IPS DF 4.7 (cell line): ENCODE results near the gene GRIN2A.

Source experiments
- DNase-seq: peaks from one replicate; pipeline ENCODE4 v3.0.0-alpha.2; 2013; ENCODE audit warnings: low spot score; ENCODE audit errors: extremely low read depth

Gene GRIN2A

DNA sequence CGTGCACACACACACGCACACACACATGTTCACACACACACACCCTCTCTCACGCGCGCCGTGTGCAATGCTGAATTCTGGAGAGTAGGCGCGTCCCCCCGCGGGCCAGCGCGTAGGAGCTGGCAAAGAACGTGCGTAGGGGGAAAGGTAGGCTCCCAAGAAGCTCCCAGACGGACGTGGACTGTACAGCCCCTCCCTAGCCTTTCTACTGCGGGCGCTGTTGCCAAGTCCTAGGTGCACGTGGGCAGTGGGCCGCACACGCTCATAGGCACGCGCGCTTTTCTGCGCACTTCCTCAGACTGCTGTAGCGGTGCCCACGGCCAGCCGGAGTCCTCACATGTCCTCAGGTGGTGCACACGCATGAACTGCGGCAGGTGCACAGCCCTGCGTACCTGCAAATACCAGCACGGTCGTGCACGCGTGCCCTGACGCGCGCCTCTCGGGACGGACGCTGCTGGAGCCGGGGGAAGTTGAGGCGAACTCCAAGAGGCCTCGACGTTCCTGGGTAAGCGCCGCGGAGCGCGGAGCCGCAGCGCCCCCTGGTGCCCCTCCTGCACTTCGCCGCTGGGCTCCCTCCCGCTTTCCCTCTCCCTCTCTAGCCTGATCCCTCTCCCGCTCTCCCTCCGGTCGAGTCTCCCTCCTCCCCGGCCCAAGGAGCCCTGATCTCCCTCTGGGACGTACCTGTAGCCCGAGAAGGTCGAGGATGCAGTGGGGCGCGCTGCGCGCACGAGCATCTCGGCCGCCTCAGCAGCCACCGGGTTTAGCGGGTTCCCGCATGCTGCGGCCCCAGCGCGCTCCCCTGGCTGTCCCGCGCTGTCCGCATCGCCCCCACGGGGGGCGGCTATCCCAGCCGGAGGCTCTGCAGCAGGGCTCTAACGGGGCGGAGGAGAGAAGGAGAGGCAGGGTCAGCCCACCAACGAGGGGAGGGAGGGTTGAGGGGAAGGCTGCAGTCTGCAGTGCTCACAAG is 749 bp downstream of the GRIN2A start:
- no peak for DNase-seq

DNA sequence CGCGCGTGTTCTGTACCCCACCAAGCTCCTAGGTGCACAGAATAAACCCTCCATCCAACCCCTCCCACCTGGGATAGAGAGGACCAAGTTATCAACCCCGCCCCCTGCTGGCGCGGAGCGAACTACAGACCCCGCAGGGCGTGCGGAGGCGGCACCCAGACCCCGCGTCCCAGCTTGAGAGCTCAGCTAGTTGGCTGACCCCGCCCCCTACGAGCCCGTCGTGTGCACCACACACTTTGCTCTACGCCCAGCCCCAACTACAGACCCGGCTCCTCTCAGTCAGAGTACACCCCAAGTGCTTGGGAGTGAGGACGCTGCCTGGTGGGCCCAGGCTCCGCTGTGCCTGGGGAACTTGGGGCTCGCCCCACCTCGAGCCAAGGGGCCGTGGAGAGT is 1.5 kb downstream of the GRIN2A start:
- no peak for DNase-seq

DNA sequence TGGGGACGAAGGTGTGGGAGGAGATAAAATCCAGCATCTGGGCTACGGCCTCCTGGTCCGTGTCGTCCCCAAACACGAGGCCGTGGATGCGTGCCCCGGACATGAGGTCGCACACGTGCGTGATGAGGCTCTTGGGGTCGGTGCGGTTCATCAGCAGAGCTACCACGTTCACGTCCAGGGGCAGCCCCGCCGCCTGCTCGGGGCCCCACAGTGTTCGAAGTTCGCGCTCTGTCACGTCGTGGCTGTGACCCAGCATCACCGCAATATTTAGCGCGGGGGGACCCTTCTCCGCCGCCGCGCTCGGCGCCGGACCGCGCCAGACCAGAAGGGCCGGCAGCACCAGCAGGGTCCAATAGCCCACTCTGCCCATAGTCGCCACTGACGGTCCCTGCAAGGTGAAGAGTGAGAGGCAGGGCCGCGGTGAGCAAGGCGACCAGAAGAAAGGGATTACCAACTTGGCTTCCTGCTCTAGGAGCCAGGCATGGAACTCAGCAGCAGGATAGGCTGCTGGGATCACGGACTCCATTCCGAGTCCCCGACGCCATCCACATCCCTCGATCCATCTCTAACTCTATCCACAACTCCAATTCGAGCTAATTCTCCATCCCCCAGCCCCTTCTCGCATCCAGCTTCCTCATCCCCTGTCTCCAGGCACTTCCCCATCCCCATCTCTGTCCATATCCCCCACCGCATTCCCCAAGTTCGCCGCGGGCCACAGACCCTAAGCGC is 2.0 kb downstream of the GRIN2A start:
- no peak for DNase-seq

DNA sequence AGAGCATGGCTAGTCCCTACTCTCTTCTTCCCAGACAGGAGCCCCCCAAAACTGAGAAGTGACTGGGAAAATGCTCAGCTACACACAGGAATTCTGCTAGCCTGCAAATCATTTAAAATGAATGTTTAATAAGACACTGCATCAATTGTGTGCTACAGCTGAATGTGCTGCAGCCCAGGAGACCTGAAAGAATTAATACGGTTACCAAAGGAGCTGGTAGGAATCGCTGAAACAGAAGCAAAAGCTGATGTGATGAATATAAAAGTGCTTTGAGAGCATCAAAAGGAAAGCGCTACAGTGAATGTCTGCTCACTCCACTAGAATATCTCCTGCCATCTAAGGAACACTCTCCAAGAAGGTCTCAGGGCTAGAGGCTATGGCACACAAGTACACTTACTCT is 3.7 kb downstream of the GRIN2A start:
- no peak for DNase-seq

DNA sequence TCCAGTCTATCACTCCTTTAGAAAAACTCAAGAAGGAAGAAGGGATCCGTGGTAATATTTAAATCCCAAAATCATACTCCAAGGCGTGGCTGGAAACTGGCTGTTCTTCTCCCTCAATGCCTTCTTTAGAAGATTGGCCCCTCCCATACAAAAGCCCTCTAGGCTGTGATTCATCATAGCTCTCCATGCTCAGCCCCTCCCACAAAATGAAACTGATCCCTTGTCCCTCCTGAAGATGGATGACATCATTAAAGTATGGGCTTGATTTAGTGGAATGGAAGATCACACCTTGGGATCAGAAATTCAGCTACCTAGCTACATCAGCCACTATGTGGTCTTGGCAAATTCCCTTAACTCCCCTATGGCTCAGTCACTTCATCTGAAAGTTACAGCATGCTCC is 4.1 kb downstream of the GRIN2A start:
- DNase-seq, result no peak

DNA sequence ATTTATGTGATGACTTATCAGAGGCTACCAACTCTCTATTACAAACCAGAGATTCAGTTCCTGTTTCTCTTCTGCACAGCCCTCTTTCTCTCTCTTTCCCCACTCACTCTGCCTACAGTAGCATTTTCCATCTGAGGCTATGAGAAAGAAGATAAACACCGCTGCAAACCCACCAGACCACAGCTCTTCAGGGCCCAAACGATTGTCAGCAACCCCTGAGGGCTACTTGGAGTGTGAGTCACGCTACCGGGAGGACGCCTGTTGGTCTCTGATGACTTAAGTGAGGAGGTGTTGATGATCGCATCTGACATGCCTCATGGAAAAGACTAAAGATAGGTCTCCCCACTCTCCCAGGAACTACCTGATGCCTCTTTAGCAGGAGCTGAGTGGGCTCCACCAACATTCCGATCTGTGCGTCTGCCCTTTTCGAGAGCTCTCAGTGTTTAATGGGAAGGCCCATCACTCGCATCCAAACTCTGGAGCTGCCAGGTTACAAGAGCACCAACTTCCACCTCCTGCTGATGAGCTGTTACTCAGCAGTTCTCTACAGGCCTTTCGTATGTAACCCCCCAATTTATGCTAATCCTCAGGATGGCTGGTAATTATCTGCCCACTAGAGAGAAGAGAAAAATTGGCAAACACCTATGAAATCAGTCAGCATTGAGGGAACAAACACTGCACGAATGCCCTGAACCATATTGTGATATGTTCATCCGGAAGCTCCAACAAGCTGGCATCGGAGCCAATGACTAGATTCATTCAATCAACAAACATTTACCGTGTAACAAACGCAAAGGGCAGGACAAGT is 9.2 kb downstream of the GRIN2A start:
- no peak for DNase-seq

DNA sequence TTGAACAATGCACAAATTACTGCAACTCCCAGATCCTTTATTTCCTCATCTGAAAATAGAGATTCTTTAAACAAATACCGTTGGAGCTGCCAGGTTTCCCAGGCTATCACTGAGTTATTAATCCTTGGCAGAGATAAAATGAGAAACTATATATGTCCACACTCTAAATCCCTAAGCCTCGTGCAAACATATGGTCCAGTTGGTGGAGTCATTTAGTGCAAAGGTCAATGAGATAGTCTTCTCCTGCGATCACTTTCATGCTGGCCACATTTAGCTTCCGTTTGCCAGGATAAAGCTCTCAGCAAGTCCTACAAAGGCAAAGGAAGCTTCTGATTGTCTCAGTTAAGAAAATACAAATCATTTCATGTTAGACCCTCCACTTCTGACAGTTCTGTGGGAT is 11.0 kb downstream of the GRIN2A start:
- no peak for DNase-seq

DNA sequence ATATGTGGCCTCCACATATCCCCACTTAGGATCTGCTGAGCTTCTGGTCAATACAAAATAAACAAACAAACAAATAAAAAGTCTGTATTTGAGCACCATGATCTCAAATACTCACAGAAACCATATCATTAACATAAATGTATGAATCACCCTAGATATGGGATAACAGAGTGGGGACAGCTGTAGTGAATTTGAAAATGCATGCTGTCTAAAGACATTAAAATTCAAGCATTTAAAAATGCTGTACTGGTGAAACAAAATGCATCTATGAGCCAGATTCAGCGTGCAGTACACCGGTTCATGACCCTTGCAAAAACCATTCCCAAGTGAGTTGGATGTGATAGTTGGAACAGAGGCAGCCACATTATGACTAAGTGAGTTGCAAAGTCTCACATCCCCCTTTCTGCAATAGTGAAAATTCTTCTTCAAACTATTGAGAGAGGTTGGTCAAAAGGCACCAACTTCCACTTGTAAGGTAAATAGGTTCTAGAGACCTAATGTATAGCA is 12.3 kb downstream of the GRIN2A start:
- no peak for DNase-seq

DNA sequence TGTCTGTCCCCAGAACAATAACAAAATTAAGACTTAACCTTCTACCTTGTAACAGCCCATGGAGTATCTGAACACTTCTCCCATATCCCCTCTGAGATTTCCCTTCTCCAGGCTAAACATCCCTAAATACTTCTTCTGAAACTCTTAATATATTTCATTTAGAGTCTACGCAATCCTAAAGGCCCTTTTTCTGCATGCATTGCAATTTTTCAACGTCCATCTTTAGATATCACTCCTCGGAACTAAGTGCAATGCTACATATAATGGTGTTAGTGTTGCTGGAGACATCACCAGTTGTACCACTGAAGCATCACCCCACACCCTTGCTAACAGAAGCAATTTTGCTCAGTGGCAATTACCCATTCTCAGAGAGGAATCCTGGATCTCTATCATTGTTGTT is 13.2 kb downstream of the GRIN2A start:
- no peak for DNase-seq

DNA sequence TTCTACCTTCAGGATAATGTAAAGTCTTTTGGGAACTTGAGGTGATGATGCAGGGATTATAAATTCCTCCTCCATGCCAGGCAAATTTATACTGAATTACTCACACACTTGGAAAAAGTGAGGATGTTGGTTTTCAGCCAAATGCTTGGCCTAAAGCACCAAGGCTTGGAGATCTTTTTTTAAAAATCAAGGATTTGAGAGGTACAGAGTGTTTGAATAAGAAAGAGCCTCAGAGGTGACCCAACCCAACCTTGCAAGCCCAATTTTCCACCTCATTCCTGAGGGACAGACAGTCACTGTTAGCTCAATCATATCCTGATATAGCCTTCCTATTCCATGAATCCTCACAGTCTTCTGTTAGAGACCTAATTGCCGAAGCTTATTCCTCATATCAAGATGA is 14.0 kb downstream of the GRIN2A start:
- DNase-seq, result no peak

DNA sequence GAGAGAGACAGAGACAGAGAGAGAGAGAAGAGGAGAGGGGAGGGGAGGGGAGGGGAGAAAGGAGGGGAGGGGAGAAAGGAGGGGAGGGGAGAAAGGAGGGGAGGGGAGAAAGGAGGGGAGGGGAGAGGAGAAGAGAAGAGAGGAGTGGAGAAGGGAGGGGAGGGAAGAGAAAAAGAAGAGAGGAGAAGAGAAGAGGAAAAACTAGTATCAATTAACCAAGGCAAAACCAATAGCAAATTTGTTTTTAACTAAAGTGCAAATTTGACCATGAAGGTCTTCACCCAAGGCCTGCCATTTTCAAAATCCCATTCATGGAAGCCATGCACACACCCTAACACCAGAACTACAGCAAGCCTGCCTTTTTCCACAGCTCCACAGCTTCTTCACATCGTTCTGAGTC is 16.6 kb downstream of the GRIN2A start:
- DNase-seq, result no peak

DNA sequence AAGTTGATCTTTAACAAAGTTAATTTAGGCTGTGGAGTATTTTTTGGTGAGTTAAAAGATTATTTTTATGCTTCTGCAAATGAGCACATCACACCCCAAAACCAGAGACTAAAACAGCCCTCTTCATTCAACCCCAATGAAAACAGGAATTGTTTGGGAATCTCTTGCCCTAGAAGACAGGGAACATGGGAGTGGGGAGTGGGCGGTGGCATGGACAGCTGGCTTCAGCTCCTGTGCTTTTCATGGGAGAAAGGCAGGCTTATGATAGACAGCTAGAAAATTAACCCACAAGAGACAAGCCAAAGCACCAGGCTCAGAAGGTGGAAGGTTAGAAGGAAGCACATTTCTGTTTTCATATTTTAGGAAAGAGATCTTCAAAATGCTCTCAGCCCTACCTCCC is 19.2 kb downstream of the GRIN2A start:
- DNase-seq, result no peak

DNA sequence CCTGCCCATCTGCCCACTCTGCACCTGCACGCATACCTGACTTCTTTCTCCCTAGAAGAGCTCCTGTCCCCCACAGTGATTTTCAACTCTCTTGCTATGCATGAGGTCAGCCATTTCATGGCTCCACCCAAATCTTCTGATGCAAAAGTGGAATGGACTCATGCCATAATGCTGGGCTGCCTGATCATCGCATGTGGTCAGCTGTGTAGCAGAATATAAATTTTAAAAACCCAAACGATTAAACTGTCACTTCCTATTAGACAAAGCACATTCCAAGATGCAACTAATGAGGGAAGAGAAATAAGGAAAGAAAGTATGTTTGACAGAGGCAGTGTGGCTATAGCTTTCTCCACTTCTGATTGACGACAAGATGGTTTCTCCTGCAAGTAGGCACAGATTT is 26.1 kb downstream of the GRIN2A start:
- no peak for DNase-seq

DNA sequence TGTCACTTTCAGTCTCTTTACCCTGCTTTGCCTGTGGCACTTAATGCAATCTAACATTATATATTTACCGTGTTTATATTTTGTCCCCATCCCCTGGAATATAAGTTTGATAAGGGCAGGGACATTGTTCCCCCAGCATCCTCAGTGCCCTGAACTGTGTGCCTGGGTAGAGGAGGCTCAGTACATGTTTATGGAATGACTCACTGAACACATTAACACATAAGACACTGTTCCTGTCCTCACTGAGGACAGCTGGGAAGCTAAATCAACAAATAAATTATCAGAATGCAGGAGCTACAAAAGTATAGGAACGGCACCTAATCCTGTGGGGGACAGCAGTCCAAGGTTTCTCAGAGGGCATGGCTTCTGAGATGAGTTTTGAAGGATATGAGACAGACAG is 27.8 kb downstream of the GRIN2A start:
- DNase-seq, result no peak

DNA sequence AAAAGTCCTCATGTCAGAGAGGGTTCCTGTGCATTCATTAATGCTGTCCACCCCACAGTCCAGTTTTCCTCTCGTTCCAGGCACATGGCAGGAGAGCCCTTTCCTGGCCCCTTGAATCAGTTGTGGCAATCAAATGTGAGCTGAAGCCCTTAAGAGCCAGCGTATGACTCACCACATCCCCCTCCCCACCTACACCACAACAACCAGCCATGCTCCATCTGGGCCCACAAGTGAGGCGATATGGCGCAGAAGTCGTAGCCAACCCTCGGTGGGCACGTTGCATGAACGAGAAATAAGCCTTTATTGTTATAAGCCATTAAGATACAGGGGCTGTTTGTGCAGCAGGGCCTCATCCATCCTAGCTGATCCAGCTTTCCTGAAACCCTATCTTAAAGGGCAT is 28.2 kb downstream of the GRIN2A start:
- DNase-seq, result no peak

DNA sequence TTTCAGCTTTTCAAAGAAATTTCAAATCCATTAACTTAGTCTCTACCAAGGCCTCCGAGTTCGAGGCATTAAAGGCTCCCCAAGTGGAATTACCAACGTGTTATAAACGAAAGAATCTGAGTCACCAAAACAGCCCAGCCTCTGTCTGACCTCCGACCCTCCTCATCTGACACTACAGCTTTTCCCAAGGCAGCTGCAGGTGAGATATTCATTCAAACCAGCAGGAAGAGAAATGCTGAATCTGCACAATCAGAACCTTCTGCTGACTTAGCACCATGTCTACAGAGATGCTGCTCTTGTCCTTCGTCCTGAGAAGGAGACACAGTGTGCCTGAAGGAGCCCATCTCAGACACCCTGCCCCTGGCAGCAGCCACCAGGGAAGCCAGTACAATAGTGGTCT is 30.5 kb downstream of the GRIN2A start:
- DNase-seq, result no peak

DNA sequence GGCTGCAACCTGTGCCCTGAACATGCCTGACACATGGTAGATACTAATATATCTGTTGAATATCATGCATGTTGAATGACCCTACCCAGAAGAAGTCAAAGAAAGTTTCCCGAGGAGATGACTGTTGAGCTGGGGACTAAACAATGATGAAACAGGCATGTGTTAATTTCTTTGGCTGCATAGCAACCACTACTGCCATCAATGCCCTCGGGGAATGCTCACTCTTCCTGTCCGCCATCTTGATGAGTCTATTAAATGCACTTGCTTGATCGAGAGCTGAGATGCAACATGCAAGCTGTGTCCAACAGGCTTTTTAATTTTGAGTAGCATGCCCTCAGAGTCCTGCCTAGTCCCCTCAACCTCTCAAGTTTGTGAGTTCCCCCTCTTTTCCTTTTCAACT is 31.3 kb downstream of the GRIN2A start:
- no peak for DNase-seq

DNA sequence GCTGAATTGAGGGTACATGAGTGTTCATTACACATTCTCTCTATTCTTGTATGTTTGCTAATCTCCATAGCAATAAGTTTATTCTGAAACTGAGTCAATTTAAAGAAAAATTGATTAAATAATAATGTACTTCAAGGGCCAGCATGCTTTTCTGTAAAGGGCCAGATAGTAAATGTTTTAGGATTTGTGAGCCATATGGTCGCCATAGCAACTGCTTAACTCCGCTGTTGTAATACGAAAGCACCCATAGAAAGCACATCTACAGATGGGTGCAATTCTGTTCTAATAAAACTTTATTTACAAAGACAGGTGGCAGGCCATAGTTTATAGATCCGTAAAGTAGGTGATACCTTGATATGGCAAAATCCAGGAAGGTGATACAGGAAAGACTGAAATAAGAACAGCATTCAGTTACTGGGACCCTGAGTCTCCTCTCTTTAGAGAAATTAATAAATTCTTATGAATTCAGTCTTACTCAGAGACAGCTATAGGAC is 36.6 kb downstream of the GRIN2A start:
- DNase-seq, result no peak

DNA sequence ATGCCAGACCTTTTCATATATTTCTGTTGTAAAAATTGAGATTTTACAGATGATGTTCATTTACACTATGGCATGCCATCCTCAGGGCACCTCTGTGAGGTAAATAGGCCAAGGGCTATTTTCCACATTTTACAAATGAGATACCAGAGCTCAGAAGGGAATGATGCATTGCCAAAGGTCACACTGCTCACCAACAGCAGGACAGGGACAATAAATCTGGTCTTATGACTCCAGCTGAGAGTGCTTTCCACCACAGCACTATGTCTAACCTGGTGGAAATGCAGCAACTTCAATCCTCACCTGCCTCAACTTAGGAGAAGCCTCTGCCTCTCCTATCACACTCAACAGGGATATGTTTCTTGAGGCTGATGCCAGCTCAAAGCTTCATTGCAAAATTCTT is 40.6 kb downstream of the GRIN2A start:
- no peak for DNase-seq

DNA sequence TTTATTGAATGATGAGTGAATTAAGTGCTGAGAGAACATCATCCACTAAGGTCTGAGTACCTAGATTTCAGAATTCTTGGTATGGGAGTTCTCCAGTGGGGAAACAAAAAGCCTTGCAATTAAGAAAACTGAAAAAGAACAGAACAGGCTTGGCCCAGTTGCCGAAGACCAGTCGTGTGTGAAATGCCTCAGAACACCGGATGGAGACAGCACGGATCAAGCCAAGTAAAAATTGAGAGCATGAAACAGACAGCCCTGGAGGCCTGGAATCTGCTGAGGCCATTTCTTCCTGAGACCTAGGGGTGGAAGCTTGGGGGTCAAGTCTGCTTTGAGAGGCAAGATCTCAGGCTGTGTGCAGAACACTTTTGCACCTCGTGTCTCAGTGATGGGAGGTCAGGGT is 43.3 kb downstream of the GRIN2A start:
- DNase-seq, result no peak

DNA sequence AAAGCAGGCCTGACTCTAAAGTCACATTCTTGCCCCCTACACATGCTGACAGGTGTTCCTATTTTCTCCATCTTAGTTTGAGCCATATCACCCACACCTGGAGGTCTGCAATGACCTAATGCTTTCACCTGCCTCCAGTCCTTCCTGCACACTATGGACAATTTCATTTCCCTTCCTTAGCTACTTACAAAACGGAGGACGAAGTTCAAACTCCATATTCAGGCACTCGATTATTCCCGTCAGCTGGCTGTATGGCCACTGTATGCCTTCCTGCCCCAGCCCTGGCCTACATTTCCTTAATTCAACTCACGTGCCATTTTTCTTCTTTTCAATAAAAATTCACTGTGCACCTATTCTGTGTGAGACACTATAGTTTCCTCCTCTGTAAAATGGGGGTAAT is 44.9 kb downstream of the GRIN2A start:
- no peak for DNase-seq

DNA sequence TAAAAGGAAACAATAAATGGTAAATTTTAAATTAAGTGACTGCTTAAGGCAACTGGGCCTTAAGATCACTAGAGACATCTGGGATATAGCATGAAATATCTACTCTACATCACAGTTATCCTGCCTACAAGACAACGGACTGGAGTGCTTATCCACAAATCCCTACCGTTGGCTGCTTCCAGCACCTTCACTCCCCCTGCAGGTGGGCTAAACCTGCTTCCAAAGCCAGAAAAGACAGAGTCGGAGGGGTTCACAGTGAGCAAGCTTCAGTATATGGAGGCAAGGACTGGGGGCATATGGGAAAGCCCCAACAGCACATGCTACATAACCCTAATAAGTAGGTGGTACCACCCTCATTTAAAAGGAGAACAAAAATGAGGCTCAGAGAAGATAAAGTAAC is 45.3 kb downstream of the GRIN2A start:
- no peak for DNase-seq
